LNCaP clone FGC (cell line): ENCODE measurements around the gene MSLN.

Experiments
- DNase-seq: peaks from one replicate; pipeline ENCODE4 v3.0.0-alpha.2; 2011; ENCODE audit warnings: low read depth
- H3K4me3 ChIP-seq: 2 replicates; pipeline ENCODE4 v1.5.1; 2011; ENCODE audit warnings: mild to moderate bottlenecking, low read depth, low read length, control low read depth
- TF ChIP-seq, protein P1 (sequence below): IDR thresholded peaks from 2 replicates; pipeline ENCODE4 v1.5.1; 2012; ENCODE audit warnings: mild to moderate bottlenecking; ENCODE audit not compliant: control insufficient read depth, insufficient read depth; ENCODE audit errors: extremely low read depth

MSLN gene

DNA sequence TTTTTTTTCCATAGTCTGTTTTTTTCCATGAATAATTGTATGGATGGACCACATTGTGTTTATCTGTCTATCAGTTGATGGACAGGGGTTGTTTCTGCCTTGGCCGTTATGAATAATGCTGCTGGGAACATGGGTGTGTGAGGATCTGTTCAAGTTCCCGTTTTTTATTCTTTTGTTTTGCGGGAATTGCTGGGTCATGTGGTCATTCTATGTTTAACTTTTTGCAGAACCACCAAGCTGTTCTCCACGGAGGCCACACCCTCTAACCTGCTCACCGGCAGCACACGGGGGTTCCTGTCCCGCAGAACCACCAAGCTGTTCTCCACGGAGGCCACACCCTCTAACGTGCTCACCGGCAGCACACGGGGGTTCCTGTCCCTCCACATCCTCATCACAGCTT, 5.9 kb upstream of the MSLN start:
- no peak overlapping the region for H3K4me3 ChIP-seq
- TF ChIP-seq, protein P1, sequence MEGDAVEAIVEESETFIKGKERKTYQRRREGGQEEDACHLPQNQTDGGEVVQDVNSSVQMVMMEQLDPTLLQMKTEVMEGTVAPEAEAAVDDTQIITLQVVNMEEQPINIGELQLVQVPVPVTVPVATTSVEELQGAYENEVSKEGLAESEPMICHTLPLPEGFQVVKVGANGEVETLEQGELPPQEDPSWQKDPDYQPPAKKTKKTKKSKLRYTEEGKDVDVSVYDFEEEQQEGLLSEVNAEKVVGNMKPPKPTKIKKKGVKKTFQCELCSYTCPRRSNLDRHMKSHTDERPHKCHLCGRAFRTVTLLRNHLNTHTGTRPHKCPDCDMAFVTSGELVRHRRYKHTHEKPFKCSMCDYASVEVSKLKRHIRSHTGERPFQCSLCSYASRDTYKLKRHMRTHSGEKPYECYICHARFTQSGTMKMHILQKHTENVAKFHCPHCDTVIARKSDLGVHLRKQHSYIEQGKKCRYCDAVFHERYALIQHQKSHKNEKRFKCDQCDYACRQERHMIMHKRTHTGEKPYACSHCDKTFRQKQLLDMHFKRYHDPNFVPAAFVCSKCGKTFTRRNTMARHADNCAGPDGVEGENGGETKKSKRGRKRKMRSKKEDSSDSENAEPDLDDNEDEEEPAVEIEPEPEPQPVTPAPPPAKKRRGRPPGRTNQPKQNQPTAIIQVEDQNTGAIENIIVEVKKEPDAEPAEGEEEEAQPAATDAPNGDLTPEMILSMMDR = no peak
- no peak for DNase-seq

DNA sequence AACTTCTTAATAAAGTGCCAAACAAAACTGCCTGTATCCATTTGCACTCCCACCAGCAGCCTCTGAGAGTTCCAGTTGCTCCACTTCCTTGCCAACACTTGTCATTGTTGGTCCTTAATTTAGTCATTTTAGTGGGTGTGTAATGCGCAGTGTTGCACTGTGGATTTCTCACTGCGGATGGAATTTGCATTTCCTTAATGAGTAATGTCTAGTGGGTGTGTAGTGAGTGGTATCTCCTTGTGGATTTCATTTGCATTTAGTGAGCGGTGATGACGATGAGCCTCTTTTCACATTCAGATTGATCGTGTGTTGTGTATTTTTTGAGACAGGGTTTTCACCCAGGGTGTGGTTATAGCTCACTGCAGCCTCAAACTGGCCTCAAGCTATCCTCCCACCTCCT, 4.1 kb upstream of the MSLN start:
- TF ChIP-seq, protein P1 = no peak
- H3K4me3 ChIP-seq = no peak overlapping the region
- DNase-seq = no peak

DNA sequence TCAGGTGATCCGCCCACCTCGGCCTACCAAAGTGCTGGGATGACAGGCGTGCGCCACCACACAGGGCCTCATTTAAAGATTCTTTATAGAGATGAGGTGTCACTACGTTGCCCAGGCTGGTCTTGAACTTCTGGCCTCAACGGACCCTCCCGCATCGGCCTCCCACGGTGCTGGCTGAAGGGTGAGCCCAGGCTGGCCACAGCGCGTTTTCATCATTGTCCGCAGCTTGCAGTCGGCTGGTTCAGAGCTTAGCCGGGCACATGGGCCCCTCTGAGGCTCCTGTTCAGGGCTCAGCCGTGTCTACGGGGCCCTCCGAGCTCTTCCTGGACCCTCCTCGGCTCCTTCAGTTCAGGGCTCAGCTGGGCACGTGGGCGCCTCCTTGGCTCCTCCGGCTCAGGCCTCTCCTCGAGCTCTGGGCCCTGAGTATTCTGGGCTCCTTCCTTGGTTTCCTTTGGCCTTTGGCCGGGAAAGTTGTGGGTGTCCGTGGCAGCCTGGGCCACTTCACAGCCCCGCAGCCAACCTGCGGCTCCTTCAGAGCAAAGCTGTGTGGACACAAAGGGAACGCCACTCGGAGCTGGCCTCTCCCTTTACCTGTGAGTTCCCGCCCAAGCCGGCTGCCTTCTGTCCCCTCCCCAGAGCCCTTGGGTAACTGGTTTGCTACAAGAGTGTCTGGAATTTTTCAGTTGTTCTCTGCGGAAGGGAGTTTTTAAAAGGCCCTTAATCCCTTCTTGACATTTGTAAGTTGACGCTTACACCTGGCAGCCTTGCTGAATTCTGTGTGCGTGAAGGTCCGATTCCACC, 1.2 kb upstream of the MSLN start:
- no peak overlapping the region for H3K4me3 ChIP-seq
- TF ChIP-seq, protein P1 = no peak
- no peak for DNase-seq

DNA sequence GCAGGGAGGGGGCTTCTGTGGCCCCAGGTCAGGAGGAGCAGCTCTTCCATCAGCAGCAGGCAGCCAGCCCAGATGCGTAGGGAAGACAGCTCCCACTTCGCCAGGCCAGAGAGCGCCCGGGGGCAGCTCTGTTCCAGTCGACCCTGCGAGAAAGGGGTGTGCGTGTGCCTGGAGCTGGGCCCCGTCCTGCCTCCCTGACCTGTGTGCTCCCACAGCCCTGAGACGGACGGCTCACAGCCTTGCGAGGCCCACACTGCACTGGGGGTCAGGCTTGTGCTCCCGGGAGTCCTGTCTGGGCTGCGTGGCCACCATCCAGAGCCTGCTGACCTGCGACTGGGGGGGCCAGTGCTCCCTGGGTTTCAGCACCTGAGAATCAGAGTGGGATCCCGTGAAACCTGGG, 469 bp upstream of the MSLN start:
- no peak overlapping the region for H3K4me3 ChIP-seq
- no peak for DNase-seq
- TF ChIP-seq, protein P1 = no peak

DNA sequence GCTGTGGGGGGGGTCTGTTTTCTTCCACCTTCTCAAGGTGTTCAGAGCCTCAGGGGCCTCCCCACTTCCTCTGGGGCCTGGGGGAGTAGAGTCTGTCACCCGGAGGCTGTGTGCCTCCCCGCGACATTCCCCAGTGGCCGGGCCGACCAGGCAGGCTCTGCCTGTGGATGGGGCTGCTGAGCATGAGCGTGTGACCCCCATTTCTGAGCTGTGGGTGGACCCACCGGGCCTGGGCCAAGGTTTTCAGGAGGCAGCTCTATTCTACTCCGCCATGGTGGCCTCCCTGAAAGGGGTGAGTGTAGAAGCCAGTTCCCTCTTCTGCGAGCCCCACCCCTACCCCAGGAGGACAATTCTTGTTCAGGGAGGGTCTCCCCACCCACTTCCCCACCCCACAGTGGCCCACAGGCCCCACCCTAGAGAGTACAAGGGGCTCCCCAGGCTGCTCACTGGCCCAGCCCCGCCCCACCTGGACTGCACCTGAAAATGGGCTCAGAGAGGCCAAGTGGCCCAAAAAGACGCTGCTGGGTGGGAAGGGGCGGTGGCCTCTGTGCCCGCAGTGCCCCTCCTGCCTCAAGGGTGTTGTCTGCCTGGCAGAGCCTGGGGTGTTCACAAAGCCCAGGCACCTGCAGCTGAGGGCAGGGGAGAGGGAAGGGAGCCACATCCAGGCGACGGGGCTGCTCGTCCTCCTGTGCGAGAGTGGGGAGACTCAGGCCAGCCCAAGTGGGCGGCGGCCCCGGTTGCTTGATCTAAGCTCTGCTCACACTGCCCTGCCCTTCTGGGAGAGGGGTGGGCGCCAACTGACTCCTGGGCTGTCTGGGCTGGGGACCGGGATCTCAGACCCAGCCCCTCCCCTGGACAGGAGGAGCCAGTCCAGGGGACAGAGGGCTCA, 1.3 kb downstream of the MSLN start:
- TF ChIP-seq, protein P1 = no peak
- no peak overlapping the region for H3K4me3 ChIP-seq
- DNase-seq = no peak

DNA sequence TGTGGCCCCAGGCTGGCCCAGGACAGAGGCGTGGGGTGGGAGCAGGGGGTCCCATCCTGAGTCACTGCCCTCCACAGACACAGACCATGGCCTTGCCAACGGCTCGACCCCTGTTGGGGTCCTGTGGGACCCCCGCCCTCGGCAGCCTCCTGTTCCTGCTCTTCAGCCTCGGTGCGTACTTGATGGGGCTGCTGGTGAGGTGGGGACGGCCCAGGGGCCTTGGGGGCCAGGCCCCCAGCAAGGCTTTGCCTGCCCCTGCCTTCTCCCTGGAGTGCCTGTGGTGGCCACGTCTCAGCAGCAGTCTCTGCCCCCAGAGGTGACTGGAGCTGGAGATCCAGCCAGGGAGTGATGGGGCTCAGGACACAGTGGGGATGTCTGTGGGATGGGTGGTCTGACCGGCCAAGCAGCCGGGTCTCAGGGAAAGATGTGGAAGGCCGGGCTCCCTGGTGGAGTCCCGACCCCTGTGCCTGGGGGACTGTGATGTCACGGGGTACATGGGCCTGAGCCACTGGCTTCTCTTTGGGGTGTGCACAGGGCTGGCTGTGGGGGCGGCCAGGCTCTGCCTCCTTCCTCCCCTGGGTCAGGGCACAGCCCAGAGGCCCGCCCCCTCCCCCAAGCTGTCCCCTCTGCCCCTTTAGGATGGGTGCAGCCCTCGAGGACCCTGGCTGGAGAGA, 2.2 kb downstream of the MSLN start:
- no peak for DNase-seq
- H3K4me3 ChIP-seq = no peak overlapping the region
- TF ChIP-seq, protein P1 = no peak
